Colonic mucosa (tissue), 4 donors: ENCODE measurements around the gene KMT2E. TPM values are rescaled to one million over a fixed set of nuclear protein-coding genes. Genes with fewer than 3 reads are reported as not detected.

Experiments
- DNase-seq: peaks from one replicate; pipeline ENCODE4 v3.0.0-alpha.2; 2020
- H3K27ac ChIP-seq: fragments of 200-600 bp; one replicate; pipeline ENCODE4 v1.8.0; 2021
- H3K27me3 ChIP-seq: fragments of 200-600 bp; one replicate; pipeline ENCODE4 v1.8.0; 2021
- H3K36me3 ChIP-seq: fragments of 200-600 bp; one replicate; pipeline ENCODE4 v1.8.0; 2021
- H3K4me1 ChIP-seq: fragments of 200-600 bp; one replicate; pipeline ENCODE4 v1.8.0; 2021; ENCODE audit warnings: mild to moderate bottlenecking
- H3K4me3 ChIP-seq: fragments of 200-600 bp; one replicate; pipeline ENCODE4 v1.8.0; 2021
- H3K9ac ChIP-seq, 2 donors: one replicate each; pipeline ENCODE4 v1.7.0; 2013; ENCODE audit warnings: control low read depth in 2 of 2, low read depth in 2 of 2, low read length in 2 of 2
- H3K9me3 ChIP-seq: fragments of 200-600 bp; one replicate; pipeline ENCODE4 v1.8.0; 2021
- CTCF ChIP-seq: fragments of 200-600 bp; IDR thresholded peaks from one replicate; pipeline ENCODE4 v1.8.0; 2022; ENCODE audit warnings: antibody characterized with exemption, mild to moderate bottlenecking
- intact Hi-C: fragments of 100-400 bp; cut with DNase I; formaldehyde crosslinking; loops from one replicate; pipeline ENCODE4 v1.14.1; 2022
- total RNA-seq, 2 donors: library from RNA; stranded (reverse); fragmentation: NEBNext Ultra II Directional in 1 of 2; extraction: Animal tissue kit (Norgen Biotek cat#: 25700) in 1 of 2; gene quantifications; one replicate each; pipeline ENCODE4 v1.2.1, GENCODE V29; 2021
- donor health status: healthy.
- donor health status: DM: no; HTN: no; CAD: no.
- donor health status: DM: no; HTN: no; CAD: no.

KMT2E gene
- total RNA-seq, 2 donors from 2014 or later, result 78.6 to 116 TPM

GRCh38 chr7:105011141-105011830, 2.7 kb upstream of the KMT2E start:
- DNase-seq, result no peak
- intact Hi-C loops, result loop anchor here (10.0 kb wide), 1 partner anchor 66 kb away; no protein-coding TSS in a partner anchor
- Histone ChIP-seq H3K27me3 (no peaks in the 10 kb centered on the region), H3K36me3 (no peaks in the 10 kb centered on the region), H3K9me3 (no peaks in the 10 kb centered on the region), H3K4me1 (peaks cover 15% of the 10 kb centered on the region), H3K4me3 (peak overlapping the region; percentile 62), H3K9ac (peak overlapping the region; percentile 84 to 87), H3K27ac (peak overlapping the region; percentile 99)
- TF ChIP-seq CTCF, result no peak

GRCh38 chr7:105011831-105012502, 2.0 kb upstream of the KMT2E start:
- peak overlapping the region; percentile 99 for H3K27ac ChIP-seq
- peak overlapping the region; percentile 62 for H3K4me3 ChIP-seq
- no peak for DNase-seq
- no peaks in the 10 kb centered on the region for H3K9me3 ChIP-seq
- peak overlapping the region; percentile 84 to 87 for H3K9ac ChIP-seq
- H3K36me3 ChIP-seq, result no peaks in the 10 kb centered on the region
- peaks cover 15% of the 10 kb centered on the region for H3K4me1 ChIP-seq
- no peaks in the 10 kb centered on the region for H3K27me3 ChIP-seq
- intact Hi-C loops, result loop anchor here (10.0 kb wide), 1 partner anchor 67 kb away; no protein-coding TSS in a partner anchor
- TF ChIP-seq CTCF, result no peak

- no peak for TF ChIP-seq CTCF
- Histone ChIP-seq H3K36me3 (no peaks in the 10 kb centered on the region), H3K4me3 (peak overlapping the region; percentile 62), H3K9ac (peak overlapping the region; percentile 87 to 98), H3K27ac (peak overlapping the region; percentile 99), H3K4me1 (peaks cover 12% of the 10 kb centered on the region), H3K27me3 (no peaks in the 10 kb centered on the region), H3K9me3 (no peaks in the 10 kb centered on the region)
- intact Hi-C loops, result loop anchor here (10.0 kb wide), 1 partner anchor 68 kb away; no protein-coding TSS in a partner anchor
- DNase-seq, result peak; percentile 100
These were observed 1.3 kb upstream of the KMT2E start for GRCh38 chr7:105012503-105013220.

- intact Hi-C loops, result loop anchor here (10.0 kb wide), 1 partner anchor 69 kb away; no protein-coding TSS in a partner anchor
These were observed 687 bp upstream of the KMT2E start for GRCh38 chr7:105013221-105013815.

More at GRCh38 chr7:105013221-105013815, 687 bp upstream of the KMT2E start:
- H3K9ac ChIP-seq, result peak overlapping the region; percentile 87 to 92
- peaks cover 8% of the 10 kb centered on the region for H3K4me1 ChIP-seq
- peak; percentile 94 for DNase-seq
- H3K27me3 ChIP-seq, result no peaks in the 10 kb centered on the region
- H3K36me3 ChIP-seq, result no peaks in the 10 kb centered on the region
- H3K9me3 ChIP-seq, result no peaks in the 10 kb centered on the region
- peak overlapping the region; percentile 99 for H3K27ac ChIP-seq
- TF ChIP-seq CTCF, result peak; percentile 27
- peak overlapping the region; percentile 62 for H3K4me3 ChIP-seq
